Inferior parietal cortex (tissue), 1 donor: ENCODE data around the gene CTRB2.

ENCODE experiments used
- DNase-seq: peaks from one replicate; pipeline ENCODE4 v3.0.0-alpha.2; 2016; ENCODE audit errors: extremely low spot score

The CTRB2 gene

GRCh38 chr16:75206749-75207451 is at the start of gene CTRB2:
CTRB2 (minus strand) TSS chr16:75207161; CDS start chr16:75207141, 20 bp downstream.
- DNase-seq: no peak

GRCh38 chr16:75256059-75256571 is 49.2 kb upstream of the CTRB2 start:
- DNase-seq: no peak

- DNase-seq: no peak
These were observed 47.4 kb upstream of the CTRB2 start for GRCh38 chr16:75254359-75254837.

GRCh38 chr16:75252946-75253911 is 46.3 kb upstream of the CTRB2 start:
- DNase-seq: no peak

GRCh38 chr16:75252049-75252864 is 45.3 kb upstream of the CTRB2 start:
- no peak for DNase-seq

GRCh38 chr16:75251280-75252048 is 44.5 kb upstream of the CTRB2 start, which contains the start of gene BCAR1:
BCAR1 (minus strand) TSS chr16:75251624; CDS start chr16:75251482, 142 bp downstream.
- no peak for DNase-seq

GRCh38 chr16:75250809-75251279 is 43.9 kb upstream of the CTRB2 start:
- DNase-seq: no peak

GRCh38 chr16:75250089-75250808 is 43.3 kb upstream of the CTRB2 start:
- DNase-seq: no peak

GRCh38 chr16:75249441-75249840 is 42.5 kb upstream of the CTRB2 start:
- DNase-seq: no peak

- DNase-seq: no peak
These were observed 41.8 kb upstream of the CTRB2 start for GRCh38 chr16:75248536-75249380.

GRCh38 chr16:75248142-75248535 is 41.2 kb upstream of the CTRB2 start:
- DNase-seq: no peak

- no peak for DNase-seq
These were observed 40.3 kb upstream of the CTRB2 start for GRCh38 chr16:75247249-75247648.

GRCh38 chr16:75246504-75247205 is 39.7 kb upstream of the CTRB2 start:
- DNase-seq: no peak

GRCh38 chr16:75244844-75245758 is 38.1 kb upstream of the CTRB2 start:
- DNase-seq: peak; percentile 87

GRCh38 chr16:75244225-75244809 is 37.4 kb upstream of the CTRB2 start:
- no peak for DNase-seq

GRCh38 chr16:75243667-75244224 is 36.8 kb upstream of the CTRB2 start:
- no peak for DNase-seq
